Neural cell (in vitro differentiated cells): ENCODE measurements around the gene PXK. TPM values are rescaled to one million over a fixed set of nuclear protein-coding genes. Genes with fewer than 3 reads are reported as not detected.

Experiments used
- H2AFZ ChIP-seq: fragments of 200-600, 300-800 bp; sonication (generic), shearing (Covaris generic); 2 replicates; pipeline ENCODE4 v1.6.0; 2014; ENCODE audit warnings: low read depth, mild to moderate bottlenecking, antibody characterized with exemption, low read length, moderate library complexity
- H3F3A ChIP-seq: fragments of 200-600 bp; shearing (Covaris generic); 2 replicates; pipeline ENCODE4 v1.6.1; 2016; ENCODE audit warnings: mild to moderate bottlenecking, moderate library complexity, mixed read lengths, antibody characterized with exemption, low read length; ENCODE audit not compliant: insufficient read depth, poor library complexity, severe bottlenecking
- H3K27ac ChIP-seq: fragments of 200-600, 300-800 bp; sonication (generic), shearing (Covaris generic); 2 replicates; pipeline ENCODE4 v1.5.1; 2014; ENCODE audit warnings: mild to moderate bottlenecking, low read length, moderate library complexity
- H3K27me3 ChIP-seq: fragments of 300-800, 200-600 bp; sonication (generic), shearing (Covaris generic); 2 replicates; pipeline ENCODE4 v1.6.0; 2014; ENCODE audit warnings: mild to moderate bottlenecking, low read depth, low read length, moderate library complexity; ENCODE audit not compliant: insufficient read depth
- H3K36me3 ChIP-seq: fragments of 300-800, 200-600 bp; sonication (generic), shearing (Covaris generic); 2 replicates; pipeline ENCODE4 v1.5.1; 2014; ENCODE audit warnings: mild to moderate bottlenecking, antibody characterized with exemption, low read length, moderate library complexity; ENCODE audit not compliant: insufficient read depth
- H3K4me2 ChIP-seq: fragments of 300-800, 200-600 bp; sonication (generic), shearing (Covaris generic); 2 replicates; pipeline ENCODE4 v1.6.0; 2014; ENCODE audit warnings: mild to moderate bottlenecking, low read length
- H3K4me3 ChIP-seq: fragments of 300-800, 200-600 bp; sonication (generic), shearing (Covaris generic); 2 replicates; pipeline ENCODE4 v1.5.1; 2014; ENCODE audit warnings: mild to moderate bottlenecking, low read length, moderate library complexity
- H3K79me2 ChIP-seq: fragments of 200-600 bp; shearing (Covaris generic); replicated peaks from 2 replicates; pipeline ENCODE4 v1.6.0; 2014; ENCODE audit warnings: mild to moderate bottlenecking, low read length, moderate library complexity; ENCODE audit not compliant: insufficient read depth
- H3K9ac ChIP-seq: fragments of 300-800, 200-600 bp; sonication (generic), shearing (Covaris generic); 2 replicates; pipeline ENCODE4 v1.6.1; 2016; ENCODE audit warnings: mild to moderate bottlenecking, low read length, mixed read lengths
- H3K9me2 ChIP-seq: fragments of 200-600 bp; shearing (Covaris generic); 2 replicates; pipeline ENCODE4 v1.6.1; 2016; ENCODE audit warnings: mild to moderate bottlenecking, low read length, mixed read lengths; ENCODE audit not compliant: insufficient read depth
- H3K9me3 ChIP-seq: fragments of 200-600, 300-800 bp; sonication (generic), shearing (Covaris generic); 2 replicates; pipeline ENCODE4 v1.6.1; 2016; ENCODE audit warnings: mild to moderate bottlenecking, mixed run types, low read length, moderate library complexity, mixed read lengths
- H4K20me1 ChIP-seq: fragments of 200-600 bp; shearing (Covaris generic); 2 replicates; pipeline ENCODE4 v1.6.1; 2016; ENCODE audit warnings: mild to moderate bottlenecking, mixed run types; ENCODE audit not compliant: insufficient read depth
- EP300 ChIP-seq: fragments of 450-650 bp; conservative IDR thresholded peaks from 2 replicates; pipeline ENCODE4 v1.6.1; 2014; ENCODE audit warnings: antibody characterized with exemption, mild to moderate bottlenecking, moderate library complexity; ENCODE audit not compliant: poor library complexity, severe bottlenecking
- EZH2 ChIP-seq: fragments of 200-600, 300-800 bp; shearing (Covaris generic), sonication (generic); IDR thresholded peaks from 2 replicates; pipeline ENCODE4 v1.6.1; 2014; ENCODE audit warnings: antibody characterized with exemption, low read length, borderline replicate concordance, mild to moderate bottlenecking; ENCODE audit not compliant: insufficient read depth, poor library complexity, severe bottlenecking
- MXI1 ChIP-seq: fragments of 450-650 bp; conservative IDR thresholded peaks from 2 replicates; pipeline ENCODE4 v1.6.1; 2014; ENCODE audit warnings: antibody characterized with exemption, mild to moderate bottlenecking; ENCODE audit not compliant: poor library complexity, severe bottlenecking
- POLR2AphosphoS5 ChIP-seq: IDR thresholded peaks from 2 replicates; pipeline ENCODE4 v1.6.1; 2012
- RAD21 ChIP-seq: fragments of 450-650 bp; conservative IDR thresholded peaks from 2 replicates; pipeline ENCODE4 v1.6.1; 2014; ENCODE audit warnings: antibody characterized with exemption, mild to moderate bottlenecking, moderate library complexity
- SMC3 ChIP-seq: fragments of 450-650 bp; conservative IDR thresholded peaks from 2 replicates; pipeline ENCODE4 v1.6.1; 2014; ENCODE audit warnings: antibody characterized with exemption, mild to moderate bottlenecking, moderate library complexity; ENCODE audit not compliant: poor library complexity
- TAF1 ChIP-seq: IDR thresholded peaks from 2 replicates; pipeline ENCODE4 v1.6.1; 2012; ENCODE audit warnings: low read depth
- polyA plus RNA-seq: library from polyadenylated mRNA; depleted of rRNA; stranded (reverse); fragments of >200 nt; gene quantifications from 2 replicates; pipeline ENCODE4 v1.2.3, GENCODE V29; 2014
- TF ChIP-seq, protein P1 (sequence below): IDR thresholded peaks from 2 replicates; pipeline ENCODE4 v1.6.1; 2012; ENCODE audit warnings: borderline replicate concordance
- TF ChIP-seq, protein P2 (sequence below): fragments of 450-650 bp; IDR thresholded peaks from 2 replicates; pipeline ENCODE4 v1.5.1; 2014; ENCODE audit warnings: antibody characterized with exemption, mild to moderate bottlenecking, moderate library complexity; ENCODE audit not compliant: poor library complexity, severe bottlenecking

The PXK gene
- polyA plus RNA-seq, 1 donor from 2014 or later: 37.7 TPM

DNA sequence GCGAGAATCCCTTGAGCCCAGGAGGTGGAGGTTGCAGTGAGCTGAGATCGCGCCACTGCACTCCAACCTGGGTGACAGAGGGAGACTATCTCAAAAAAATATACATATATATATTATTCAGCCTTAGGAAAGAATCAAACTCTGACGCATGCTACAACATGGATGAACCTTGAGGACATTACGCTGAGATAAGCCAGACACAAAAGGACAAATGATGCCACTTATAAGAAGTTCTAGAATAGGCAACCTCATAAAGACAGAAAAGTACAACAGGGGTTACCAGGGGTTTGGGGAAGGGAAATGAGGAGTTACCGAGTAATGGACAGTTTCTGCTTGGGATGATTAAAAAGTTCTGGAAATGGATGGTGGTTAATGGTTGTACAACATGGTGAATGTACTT is 100.2 kb downstream of the PXK start:
- peak overlapping the region; percentile 93 for H3K4me3 ChIP-seq
- peaks cover 7% of the 10 kb centered on the region for H3K79me2 ChIP-seq
- H3K9ac ChIP-seq: peak overlapping the region; percentile 98
- peak overlapping the region; percentile 97 for H3K4me2 ChIP-seq
- H3K27me3 ChIP-seq: no peaks in the 10 kb centered on the region
- H3F3A ChIP-seq: peaks cover 2% of the 10 kb centered on the region
- no peaks in the 10 kb centered on the region for H3K9me2 ChIP-seq
- H3K9me3 ChIP-seq: no peaks in the 10 kb centered on the region
- H2AFZ ChIP-seq: peak overlapping the region; percentile 91
- TF ChIP-seq MXI1: no peak
- TF ChIP-seq EP300: no peak
- TF ChIP-seq RAD21: no peak
- TF ChIP-seq, protein P1, sequence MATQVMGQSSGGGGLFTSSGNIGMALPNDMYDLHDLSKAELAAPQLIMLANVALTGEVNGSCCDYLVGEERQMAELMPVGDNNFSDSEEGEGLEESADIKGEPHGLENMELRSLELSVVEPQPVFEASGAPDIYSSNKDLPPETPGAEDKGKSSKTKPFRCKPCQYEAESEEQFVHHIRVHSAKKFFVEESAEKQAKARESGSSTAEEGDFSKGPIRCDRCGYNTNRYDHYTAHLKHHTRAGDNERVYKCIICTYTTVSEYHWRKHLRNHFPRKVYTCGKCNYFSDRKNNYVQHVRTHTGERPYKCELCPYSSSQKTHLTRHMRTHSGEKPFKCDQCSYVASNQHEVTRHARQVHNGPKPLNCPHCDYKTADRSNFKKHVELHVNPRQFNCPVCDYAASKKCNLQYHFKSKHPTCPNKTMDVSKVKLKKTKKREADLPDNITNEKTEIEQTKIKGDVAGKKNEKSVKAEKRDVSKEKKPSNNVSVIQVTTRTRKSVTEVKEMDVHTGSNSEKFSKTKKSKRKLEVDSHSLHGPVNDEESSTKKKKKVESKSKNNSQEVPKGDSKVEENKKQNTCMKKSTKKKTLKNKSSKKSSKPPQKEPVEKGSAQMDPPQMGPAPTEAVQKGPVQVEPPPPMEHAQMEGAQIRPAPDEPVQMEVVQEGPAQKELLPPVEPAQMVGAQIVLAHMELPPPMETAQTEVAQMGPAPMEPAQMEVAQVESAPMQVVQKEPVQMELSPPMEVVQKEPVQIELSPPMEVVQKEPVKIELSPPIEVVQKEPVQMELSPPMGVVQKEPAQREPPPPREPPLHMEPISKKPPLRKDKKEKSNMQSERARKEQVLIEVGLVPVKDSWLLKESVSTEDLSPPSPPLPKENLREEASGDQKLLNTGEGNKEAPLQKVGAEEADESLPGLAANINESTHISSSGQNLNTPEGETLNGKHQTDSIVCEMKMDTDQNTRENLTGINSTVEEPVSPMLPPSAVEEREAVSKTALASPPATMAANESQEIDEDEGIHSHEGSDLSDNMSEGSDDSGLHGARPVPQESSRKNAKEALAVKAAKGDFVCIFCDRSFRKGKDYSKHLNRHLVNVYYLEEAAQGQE: no peak
- no peak for TF ChIP-seq EZH2
- TF ChIP-seq SMC3: no peak
- TF ChIP-seq, protein P2, sequence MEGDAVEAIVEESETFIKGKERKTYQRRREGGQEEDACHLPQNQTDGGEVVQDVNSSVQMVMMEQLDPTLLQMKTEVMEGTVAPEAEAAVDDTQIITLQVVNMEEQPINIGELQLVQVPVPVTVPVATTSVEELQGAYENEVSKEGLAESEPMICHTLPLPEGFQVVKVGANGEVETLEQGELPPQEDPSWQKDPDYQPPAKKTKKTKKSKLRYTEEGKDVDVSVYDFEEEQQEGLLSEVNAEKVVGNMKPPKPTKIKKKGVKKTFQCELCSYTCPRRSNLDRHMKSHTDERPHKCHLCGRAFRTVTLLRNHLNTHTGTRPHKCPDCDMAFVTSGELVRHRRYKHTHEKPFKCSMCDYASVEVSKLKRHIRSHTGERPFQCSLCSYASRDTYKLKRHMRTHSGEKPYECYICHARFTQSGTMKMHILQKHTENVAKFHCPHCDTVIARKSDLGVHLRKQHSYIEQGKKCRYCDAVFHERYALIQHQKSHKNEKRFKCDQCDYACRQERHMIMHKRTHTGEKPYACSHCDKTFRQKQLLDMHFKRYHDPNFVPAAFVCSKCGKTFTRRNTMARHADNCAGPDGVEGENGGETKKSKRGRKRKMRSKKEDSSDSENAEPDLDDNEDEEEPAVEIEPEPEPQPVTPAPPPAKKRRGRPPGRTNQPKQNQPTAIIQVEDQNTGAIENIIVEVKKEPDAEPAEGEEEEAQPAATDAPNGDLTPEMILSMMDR: no peak
- TF ChIP-seq TAF1: no peak
- no peak for TF ChIP-seq POLR2AphosphoS5
- H3K36me3 ChIP-seq: peaks cover 5% of the 10 kb centered on the region
- H3K27ac ChIP-seq: peak overlapping the region; percentile 97
- H4K20me1 ChIP-seq: no peaks in the 10 kb centered on the region

DNA sequence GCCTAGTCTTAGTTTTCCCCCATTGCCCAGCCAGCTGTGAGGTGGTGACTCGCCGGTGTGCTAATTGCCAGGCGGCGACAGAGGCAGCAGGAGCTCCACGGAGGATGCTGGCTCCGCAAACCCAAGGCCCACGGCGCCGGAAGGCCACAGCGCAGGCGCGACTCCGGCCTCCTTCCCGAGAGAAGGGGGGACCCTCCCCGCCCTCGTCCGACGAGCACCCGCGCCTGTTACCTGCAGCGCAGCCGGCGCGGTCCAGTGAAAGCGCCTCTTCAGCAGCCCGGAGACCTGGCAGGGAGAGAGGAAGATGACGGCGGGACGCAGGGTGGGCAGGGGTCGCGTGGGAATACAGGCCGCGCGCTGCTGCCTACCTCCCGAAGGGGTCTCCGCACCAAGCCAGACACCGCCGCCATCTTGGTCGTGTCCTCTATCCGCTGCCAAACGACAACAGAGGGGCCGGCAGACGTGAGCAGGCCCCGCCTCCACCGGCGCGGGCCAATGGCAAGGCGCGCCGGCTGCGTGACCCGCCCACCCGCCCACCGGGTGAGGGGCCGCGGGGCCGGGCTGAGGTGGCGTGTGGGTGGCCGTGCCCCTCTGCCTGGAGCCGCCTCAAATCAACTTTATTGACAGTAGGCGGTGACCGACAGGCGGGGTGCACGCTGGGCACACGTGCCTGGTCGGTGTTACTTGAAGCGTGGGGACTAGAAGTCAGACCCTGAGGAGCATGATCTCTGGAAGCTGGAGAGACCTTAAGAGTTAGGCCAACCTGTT is 100.9 kb downstream of the PXK start, which contains the start of gene PDHB:
Gene PDHB (minus strand): TSS at position 433 of the 768 bp plus-strand sequence. CDS start 23 bp downstream, at position 410.
- H3K9me2 ChIP-seq: no peaks in the 10 kb centered on the region
- TF ChIP-seq TAF1 (peak; percentile 91), EP300 (peak; percentile 72), SMC3 (peak; percentile 68), RAD21 (peak; percentile 55), POLR2AphosphoS5 (peak; percentile 99), MXI1 (peak; percentile 82), EZH2 (no peak)
- TF ChIP-seq, protein P1: peak; percentile 91
- TF ChIP-seq, protein P2: peak; percentile 23
- no peaks in the 10 kb centered on the region for H3K36me3 ChIP-seq
- peak within 1 kb of the TSS; percentile 91 for H2AFZ ChIP-seq
- H3K4me3 ChIP-seq: peak within 1 kb of the TSS; percentile 93
- peaks cover 7% of the 10 kb centered on the region for H3K79me2 ChIP-seq
- peak within 1 kb of the TSS; percentile 97 for H3K4me2 ChIP-seq
- H4K20me1 ChIP-seq: no peaks in the 10 kb centered on the region
- H3K9ac ChIP-seq: peak within 1 kb of the TSS; percentile 98
- no peaks in the 10 kb centered on the region for H3K27me3 ChIP-seq
- no peaks in the 10 kb centered on the region for H3K9me3 ChIP-seq
- H3K27ac ChIP-seq: peak within 1 kb of the TSS; percentile 97
- peaks cover 2% of the 10 kb centered on the region for H3F3A ChIP-seq
